NCI-H446 treated with DMSO at 0.1 percent for 48 hours (cell line): Measurements from ENCODE around the gene ZNF281.

Experiments used
- DNase-seq: peaks from one replicate; lab custom pipeline; 2025; lab: John Stamatoyannopoulos, UW

The ZNF281 gene

DNA sequence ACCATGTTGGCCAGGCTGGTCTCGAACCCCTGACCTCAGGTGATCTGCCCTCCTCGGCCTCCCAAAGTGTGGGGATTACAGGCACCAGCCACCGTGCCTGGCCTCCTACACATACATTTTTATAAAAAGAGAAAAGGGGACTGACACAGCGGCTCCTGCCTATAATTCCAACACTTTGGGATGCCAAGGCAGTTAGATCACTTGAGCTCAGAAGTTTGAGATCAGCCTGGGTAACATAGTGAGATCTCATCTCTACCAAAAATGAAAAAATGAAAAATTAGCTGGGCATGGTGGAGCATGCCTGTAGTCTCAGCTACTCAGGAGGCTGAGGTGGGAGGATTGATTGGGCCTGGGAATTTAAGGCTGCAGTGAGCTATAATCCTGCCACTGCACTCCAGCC lies 23.4 kb downstream of the ZNF281 start:
- no peak for DNase-seq

DNA sequence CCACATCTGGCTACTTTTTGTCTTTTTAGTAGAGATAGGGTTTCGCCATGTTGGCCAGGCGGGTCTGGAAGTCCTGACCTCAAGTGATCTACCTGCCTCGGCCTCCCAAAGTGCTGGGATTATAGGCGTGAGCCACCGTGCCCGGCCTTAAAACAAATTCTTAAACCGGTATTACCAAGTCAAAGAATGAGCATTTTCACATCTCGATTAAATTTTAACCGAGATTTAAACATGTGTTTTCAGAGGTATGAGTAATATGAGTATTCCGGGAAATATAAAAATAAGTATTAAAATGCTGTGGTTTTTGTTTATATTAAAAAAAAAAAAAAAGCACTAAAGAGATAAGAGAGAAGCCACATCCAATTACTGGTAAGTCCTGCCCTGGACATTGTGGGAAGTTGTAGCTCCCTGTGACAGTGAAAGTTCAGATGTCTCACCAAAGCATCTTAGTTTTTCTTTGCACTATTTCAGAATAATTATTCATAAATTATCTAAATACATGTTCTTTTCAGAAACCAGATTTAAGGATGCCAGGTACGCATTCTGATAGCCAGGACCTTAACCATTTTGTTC lies 24.9 kb downstream of the ZNF281 start:
- DNase-seq: no peak

DNA sequence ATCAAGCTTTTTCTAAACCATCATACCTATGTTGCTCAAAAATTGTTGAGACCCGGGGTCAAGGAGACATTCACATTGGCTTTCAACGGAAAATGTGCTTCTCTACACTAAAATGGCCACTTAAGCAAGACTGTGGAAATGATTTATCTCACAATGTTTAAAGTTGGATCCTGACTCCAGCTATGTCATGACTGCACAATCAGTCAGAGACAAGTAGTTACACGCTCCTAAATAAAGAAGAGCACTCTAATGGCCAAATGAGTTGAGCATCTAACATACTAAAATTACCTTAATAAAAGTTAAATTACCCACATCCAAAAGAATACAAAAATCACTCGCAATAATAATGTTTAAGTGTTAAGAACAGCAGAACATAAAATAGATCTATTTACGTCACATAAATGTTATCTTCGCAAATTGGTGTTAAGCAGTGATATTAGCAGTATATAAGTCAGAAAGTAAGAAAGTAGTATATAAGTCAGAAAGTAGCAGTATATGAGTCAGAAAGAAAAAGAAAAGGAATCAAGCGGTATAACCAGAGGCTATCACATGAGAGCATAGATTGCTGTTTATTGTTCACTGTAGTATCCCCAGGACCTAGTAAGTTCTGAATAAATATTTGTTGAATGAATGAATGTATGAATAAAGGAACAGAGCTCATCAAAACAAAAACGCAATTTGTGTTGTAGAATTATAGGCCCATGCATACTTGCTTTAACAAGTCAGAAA lies 28.4 kb downstream of the ZNF281 start:
- no peak for DNase-seq

DNA sequence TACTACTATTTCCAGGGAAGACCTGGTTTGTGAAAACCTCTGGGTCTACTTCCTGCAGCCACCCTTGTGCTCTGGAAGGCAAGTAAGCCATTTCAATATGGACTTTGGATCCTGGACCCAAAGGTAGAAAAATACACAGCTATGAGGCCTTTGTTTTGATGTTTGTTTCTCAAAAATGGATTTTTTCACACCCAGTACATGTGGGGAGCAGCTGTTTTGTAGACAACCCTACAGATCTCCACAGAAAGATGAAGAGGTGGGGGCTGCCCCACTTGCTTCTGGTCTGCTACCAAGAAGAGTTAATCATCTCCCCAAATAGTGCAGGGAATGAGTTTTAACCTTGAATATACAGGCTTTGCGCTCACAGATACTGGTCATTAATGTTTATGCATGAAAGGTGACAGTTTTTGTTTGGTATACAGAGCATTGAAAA lies 29.2 kb downstream of the ZNF281 start:
- DNase-seq: no peak

DNA sequence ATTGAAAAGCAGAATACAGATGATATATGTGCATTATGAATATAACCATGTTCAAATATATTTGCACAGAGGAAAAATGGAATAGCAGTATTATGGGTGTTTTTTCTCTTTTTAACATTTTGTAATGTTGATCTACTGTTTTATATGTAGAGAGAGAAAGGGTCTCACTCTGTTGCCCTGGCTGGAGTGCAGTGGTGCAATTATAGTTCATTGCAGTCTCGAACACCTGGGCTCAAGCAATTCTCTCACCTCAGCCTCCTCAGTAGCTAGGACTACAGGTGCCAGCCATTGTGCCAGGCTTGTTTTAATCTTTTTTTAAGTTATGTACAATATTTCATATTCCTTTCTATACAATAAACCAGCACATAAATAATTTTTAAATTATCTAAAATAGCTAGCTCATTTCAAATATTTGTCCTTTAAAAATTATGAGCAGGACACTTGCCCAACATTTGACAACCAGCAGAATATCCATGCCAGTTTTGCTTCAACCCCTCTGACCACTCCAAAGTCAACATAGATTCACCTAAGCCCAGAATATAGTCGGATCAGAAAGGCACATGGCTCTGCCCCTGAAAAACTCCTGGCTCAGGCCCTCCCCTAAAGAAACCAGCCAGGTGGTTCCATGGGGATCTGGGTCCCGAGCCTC lies 29.8 kb downstream of the ZNF281 start:
- no peak for DNase-seq

DNA sequence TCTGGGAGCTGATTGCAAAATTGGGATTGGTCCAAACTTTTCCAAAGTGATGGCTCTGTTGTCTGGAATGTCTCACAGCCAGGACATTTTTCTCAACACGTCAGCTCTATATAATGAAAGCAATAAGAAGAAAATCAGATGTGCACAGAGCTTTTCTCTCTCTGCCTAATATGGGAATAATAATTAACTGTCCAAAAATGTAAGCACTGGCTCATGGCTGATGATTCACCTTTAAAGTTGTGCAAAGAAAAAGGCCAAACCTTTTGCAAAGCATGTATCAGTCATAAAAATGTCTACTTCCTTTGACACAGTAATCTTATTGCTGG lies 30.4 kb downstream of the ZNF281 start:
- DNase-seq: peak; percentile 20

DNA sequence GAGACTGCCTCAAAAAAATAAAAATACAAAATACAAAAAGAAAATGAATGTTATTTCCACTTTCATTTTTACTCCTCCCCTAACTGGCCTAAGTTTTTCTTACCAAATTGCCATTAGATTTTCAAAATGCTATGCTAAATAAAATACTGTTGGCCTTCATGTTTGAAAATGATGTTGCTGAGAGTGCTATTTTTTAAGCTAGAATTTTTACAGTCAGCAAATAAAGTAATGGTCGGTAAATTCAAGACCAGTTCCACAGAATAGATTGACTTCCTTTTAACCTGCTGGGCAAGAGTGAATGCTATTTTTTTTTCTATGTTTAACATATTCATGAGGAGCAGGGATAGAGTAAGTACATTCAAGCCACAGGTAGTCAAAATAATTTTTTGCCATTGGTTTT lies 31.7 kb downstream of the ZNF281 start:
- DNase-seq: no peak

DNA sequence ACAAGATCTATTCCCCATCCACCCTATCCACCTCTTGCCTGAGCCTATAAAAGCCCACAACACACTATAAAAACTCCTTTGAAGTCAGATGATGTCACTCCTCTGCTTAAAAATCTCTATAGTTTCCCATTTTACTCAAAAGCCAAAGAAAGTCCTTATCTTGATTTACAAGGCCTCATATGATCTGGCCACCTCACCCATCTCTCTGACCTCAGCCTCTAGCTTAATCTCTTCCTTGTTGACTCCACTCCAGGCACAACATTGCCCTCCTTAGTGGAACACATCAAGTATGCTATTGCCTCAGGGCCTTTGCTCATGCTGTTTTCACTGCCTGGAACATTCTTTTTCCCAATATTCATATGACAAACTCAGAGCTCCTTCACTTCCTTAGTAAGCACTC lies 33.3 kb downstream of the ZNF281 start:
- no peak for DNase-seq

DNA sequence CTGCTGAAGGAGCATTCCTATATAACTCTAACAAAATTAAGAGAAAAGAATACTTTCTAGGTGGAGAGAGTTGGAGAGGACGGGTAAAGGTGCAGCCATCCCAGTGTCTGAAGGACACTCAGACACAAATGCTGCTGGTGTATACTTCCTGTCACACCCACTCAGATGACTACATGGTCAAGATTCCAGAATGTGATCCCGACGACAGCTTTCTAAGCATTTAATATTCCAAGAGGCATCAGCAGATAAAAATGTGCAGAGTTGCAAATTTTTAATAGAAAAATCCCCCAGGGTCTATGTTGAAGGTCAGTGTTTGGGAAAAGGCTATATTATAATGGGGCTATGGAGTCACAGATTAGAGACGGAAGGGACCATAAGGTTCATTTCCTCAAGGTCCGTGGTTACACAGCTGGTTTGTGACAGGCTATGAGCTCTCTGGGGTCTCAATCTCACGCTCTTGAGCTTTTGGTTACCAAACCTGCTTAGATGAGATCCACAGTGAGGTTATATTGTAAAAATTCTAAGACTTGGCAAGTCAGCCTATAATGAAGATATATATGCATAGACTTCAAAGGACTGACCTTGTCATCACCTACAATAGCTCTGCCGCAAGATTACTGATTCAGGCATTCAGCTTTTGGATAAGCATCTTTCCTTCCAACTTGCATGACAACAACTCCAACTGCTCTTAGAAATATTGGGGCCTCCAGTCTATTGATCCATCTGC lies 35.1 kb downstream of the ZNF281 start:
- no peak for DNase-seq

DNA sequence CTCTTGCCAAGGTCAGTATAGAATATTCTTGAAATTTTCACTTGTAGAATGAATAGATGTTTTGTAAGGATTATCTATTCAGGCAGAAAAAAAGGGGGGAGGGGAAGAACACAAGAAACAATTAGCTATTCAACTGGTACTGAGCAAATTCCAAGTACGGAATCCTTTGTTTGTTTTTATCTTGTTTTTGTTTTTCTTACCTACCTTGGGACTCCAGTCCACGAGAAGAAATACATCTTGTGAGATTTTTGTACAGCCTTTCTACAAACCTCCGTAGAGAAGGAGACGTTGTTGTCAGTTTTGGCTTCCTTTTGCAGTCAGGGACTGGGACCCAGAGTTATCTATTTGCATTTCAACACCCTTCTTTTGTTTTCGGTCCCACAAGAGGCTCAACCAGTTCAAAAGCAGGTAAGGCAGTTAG lies 36.0 kb downstream of the ZNF281 start:
- DNase-seq: no peak

DNA sequence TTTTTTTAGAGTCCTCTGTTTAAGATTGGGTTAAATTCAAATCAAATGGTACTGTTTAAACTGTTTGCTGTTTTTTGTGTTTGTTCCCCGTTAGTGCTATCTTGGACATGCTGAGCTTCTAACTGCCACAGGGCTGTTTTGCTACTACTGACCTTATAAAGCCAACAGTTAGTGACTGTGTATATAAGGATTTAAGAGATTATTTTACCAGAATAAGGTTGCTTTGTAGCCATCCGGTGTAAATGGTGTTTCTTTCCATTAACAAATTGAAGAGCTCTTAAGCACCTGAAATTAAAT lies 37.0 kb downstream of the ZNF281 start:
- no peak for DNase-seq

DNA sequence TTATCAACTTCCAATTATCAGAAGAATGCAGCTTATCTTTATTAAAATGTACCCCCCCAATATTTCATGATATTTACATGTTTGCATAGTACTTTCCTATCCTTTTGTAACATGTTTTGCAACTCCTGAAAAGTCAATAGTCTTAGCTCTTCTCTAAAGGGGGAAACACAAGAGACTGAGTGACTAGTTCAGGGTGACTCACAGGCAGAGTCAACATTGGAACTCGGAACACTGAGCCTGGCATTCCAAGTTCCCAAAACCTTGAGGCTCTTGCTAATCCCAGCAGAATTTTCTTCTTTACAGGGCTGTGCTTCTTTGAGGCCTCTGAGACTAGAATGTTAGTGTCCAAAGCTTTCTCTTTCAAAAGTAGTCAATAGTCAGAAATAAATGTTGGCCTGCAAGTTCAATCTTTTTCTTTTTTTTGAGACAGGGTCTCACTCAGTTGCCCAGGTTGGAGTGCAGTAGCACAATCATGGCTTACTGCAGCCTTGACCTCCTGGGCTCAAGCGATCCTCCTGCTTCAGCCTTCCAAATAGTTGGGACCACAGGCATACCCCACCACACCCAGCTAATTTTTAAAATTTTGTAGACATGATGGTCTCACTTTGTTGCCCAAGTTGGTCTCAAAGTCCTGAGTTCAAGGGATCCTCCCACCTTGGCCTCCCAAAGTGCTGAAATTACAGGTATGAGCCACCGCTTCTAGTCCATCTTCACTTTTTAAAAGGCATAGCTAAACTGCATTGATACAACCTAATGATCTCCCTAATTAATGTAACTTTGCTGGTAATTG lies 37.5 kb downstream of the ZNF281 start:
- DNase-seq: no peak

DNA sequence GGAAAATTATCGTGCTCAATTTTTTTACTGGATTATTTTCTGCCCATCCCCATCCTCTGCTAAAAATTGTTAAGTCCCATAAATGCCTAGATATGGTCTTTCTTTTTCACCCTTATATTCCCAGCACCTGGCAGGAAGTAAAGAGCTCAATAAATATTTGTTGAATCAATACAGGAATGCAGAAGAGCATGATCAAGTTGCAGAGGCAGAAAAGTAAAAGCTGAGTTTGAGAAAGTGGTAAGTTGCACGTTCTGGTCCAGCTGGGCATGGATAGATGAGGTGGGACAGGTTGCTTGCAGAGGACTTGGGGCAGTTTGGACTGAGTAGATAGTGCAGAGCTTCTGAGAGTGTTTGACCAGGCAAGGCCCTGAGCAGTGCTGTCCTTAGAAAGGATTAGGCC lies 40.1 kb downstream of the ZNF281 start:
- no peak for DNase-seq

DNA sequence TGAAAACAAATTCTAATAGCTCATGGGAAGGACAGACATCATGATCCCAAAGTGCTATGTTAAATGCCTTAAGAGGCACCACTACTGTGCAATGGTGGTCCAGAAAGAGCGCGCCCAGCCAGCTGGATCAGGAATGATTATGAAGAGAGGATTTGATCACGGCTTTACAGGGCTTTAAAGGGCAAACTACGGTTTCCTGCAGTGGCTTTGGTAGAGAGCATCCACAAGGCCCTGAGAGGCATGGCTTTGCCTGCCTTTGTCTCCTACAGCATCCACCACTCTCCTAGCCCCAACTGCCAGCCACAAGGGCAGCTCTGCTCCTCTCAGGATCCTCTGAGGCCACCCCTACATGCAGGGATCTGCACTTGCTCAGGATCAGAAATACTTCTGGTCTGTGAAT lies 40.7 kb downstream of the ZNF281 start:
- DNase-seq: no peak

DNA sequence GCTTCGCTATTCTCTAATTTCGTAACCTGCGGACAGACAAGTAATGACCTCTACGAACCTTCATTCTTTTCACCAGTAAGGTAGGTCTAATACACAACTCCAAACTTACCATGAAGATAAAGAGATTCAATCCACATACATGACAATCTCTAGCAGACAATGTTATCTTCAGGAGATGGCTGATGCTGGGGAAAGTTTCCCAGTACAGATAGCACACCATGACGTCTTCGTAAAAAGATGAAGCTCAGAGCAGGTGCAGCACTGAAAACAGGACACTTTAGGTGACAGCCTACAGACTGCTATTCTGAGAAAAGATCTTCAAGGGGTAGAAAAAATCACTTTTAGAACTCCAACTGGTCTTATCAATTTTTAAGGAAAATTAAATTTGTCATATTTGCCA lies 41.3 kb downstream of the ZNF281 start:
- no peak for DNase-seq

DNA sequence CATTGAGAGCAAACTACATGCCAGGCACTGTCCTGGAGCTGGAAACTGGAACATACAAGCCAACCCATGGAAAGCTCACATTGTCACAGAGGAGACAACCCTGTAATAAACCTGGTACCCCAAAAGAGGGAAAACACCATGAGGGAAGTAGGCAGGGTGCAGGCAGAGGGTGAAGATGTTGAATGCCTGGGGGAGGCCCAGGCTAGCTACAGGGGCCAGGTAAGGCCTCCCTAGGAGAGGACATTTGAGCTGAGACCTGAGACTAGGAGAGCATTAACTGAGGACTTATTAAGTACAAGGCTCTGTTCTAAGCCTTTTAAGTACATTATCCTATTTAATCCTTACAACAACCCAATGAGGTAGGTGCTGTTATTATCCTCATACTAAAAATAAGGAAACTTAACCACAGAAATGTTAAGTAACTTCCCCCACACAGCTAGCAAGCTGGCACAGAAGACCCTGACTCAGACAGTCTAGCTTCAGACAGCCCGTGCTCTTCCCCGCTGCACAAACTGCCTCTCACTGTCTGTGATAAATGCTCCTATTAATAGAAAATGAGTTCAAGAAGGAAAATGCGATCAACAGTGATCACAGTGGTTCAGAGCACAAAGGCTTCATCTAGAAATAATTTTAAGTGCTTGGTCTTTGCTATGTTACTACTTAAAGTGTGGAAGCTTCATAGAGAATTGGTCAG lies 41.8 kb downstream of the ZNF281 start:
- DNase-seq: no peak

DNA sequence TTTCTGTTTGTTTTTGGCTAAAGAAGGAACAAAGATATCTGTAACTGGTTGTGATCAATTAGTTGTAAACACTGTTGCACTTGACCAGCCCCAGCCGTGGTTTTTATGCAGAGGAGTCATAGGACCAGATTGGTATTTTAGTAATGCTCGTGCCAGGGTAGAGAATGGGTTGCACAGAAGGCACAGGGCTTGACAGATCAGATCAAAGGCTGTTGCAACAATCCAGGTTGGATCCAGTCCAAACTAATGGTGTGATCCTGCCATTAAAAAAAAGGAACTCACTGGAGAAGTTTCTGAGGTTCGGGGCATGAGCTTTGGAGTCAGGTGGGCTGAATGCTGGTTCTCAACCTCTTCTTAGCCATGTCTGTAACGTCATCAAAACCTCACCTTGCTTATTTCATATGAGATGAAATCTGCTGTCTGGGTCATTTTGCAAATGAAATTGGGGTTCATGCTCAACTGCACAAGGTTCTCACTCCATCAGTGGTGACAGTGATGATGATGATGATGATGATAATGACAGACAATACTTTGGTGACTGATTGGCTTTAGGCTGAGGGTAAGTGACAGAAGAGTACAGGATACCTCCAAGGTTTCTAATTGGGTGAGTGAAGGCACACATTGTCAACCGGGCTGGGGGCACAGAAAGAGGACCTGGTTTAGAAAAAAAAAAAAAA lies 43.1 kb downstream of the ZNF281 start:
- DNase-seq: no peak

DNA sequence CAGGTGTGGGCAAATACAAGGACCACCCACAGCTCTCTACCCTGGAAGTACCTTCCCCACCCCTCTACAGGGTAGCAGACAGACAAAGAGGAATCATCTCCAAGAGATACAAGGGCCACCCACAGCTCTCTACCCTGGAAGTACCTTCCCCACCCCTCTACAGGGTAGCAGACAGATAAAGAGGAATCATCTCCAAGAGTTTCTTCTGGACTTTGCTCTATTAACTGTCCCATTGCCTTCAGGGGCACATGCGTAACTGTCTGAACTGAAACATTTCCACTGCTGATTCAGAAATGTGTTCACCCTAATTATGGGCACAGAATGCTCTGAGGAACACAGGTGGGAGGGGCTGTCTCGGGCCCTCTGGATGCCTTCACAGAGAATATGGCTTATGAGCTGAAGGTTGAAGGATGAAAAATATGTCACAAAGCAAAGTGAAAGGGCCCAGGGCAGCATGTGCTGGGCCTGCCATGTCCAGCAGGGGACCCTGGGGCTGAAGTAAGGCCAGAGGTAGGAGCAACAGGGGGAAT lies 43.9 kb downstream of the ZNF281 start:
- no peak for DNase-seq

DNA sequence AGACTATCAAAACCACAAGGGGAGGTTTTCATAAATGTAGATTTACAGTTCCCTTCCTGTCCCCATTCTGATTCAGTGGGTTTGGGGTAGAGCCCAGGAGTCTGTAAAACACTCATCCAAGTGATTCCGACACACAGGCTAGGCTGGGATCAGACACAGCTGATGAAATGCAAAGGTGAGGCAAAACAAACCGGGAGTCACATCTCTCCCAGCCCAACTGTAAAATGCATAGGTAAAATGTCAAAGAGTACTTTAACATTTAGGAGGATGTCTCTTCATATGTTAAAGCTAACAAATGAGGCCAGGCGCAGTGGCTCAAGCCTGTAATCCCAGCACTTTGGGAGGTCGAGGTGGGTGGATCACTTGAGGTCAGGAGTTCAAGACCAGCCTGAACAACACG lies 45.0 kb downstream of the ZNF281 start:
- DNase-seq: no peak

DNA sequence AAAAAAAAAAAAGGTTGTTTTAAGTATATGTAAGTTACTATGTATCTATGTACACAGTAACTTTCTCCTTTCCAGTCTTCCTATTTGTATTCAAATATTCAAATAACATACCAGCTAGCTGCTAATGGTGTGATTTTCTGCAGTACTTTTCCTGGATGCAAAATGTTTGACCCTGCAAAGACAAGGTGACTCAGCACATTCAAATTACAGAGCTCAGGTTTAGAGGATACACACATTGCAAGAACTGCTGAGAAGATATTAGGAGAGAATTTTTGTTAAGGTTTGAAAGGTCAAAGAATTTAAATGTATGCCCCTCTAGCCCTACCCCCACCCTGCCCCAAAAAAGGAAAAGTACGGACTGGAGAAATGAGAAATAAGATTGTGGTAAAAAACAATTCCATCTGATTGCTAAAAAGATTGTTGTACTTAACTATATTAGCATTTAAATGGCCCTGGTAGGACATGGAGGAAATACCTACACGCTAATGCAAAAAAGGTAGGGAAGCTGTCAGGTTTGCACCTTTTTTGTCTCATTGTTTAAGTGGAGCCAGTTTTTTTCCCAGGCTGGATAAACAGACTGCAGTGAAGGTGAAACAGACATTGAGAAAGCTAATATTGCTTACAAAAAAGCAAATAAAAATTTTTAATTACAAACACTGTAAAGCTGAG lies 45.6 kb downstream of the ZNF281 start:
- no peak for DNase-seq
